ENCODE results near the gene NDUFV3. TPM values are rescaled to one million over a fixed set of nuclear protein-coding genes. Genes with fewer than 3 reads are reported as not detected.

The NDUFV3 gene
- total and polyA plus RNA-seq, 2 of the 8 experiments (the other 6 are each of a cell fraction or from before 2014, with no cell fraction given): 17.0 to 44.4 TPM

GRCh38 chr21:42878993-42879787 is 13.9 kb upstream of the NDUFV3 start, which contains the start of gene WDR4 (continued):
- TF ChIP-seq JUND (IDR thresholded peaks at IDR 0.05; ENCODE audit: low read length): peak; percentile 60; the same call in 1 of the 2 replicates
- peak; percentile 96 for TF ChIP-seq PHF8 (conservative IDR thresholded peaks at IDR 0.05; ENCODE audit: low read depth, low read length)
- peak; percentile 92 to 99 for TF ChIP-seq SIN3A (conservative IDR thresholded peaks at IDR 0.05 in 1 of 2, IDR thresholded peaks at IDR 0.05 in 1 of 2; ENCODE audit: low read depth in 1 of 2, low read length in 2 of 2)
- no peak for TF ChIP-seq CBX8 (IDR thresholded peaks at IDR 0.05; ENCODE audit: borderline replicate concordance, low read depth, low read length)
- TF ChIP-seq E2F6 (IDR thresholded peaks at IDR 0.05): no peak; the same call in none of the 2 replicates
- no peak for TF ChIP-seq SP2 (IDR thresholded peaks at IDR 0.05; ENCODE audit: low read length)
- no peak for TF ChIP-seq CHD7 (IDR thresholded peaks at IDR 0.05; ENCODE audit: insufficient replicate concordance, low read length)
- TF ChIP-seq SIRT6 (IDR thresholded peaks at IDR 0.05; ENCODE audit: low read length): no peak
- no peak; a peak in 1 of 3 replicates for TF ChIP-seq EP300 (IDR thresholded peaks at IDR 0.05; ENCODE audit: borderline replicate concordance in 1 of 2, low read depth in 2 of 2, low read length in 2 of 2)

All from H1 (cell line).